Gastroesophageal sphincter (tissue), 3 donors: ENCODE measurements around the gene FANCI.

Experiments
- CTCF ChIP-seq, 4 experiments: fragments of 200-600 bp in 2 of 4; fragments of 450-650 bp in 2 of 4; sonication (generic) in 1 of 4; IDR thresholded peaks; one replicate each; pipeline ENCODE4 v1.5.1; 2017 to 2019; ENCODE audit warnings: antibody characterized with exemption in 4 of 4, mild to moderate bottlenecking in 2 of 4, moderate library complexity in 2 of 4
- EP300 ChIP-seq: sonication (generic); formaldehyde crosslinking; IDR thresholded peaks from one replicate; pipeline ENCODE4 v1.6.1; 2017; ENCODE audit warnings: antibody characterized with exemption, mild to moderate bottlenecking
- POLR2A ChIP-seq, 2 donors: fragments of 450-650 bp; IDR thresholded peaks; one replicate each; pipeline ENCODE4 v1.6.1; 2017; ENCODE audit warnings: antibody characterized with exemption in 2 of 2, mild to moderate bottlenecking in 2 of 2, moderate library complexity in 1 of 2
- POLR2AphosphoS5 ChIP-seq: sonication (generic); formaldehyde crosslinking; IDR thresholded peaks from one replicate; pipeline ENCODE4 v1.6.1; 2017; ENCODE audit warnings: antibody characterized with exemption

GRCh38 chr15:89362203-89363101 is 118.7 kb downstream of the FANCI start:
- TF ChIP-seq CTCF (IDR thresholded peaks at IDR 0.05) (no peak), EP300 (no peak), POLR2A (IDR thresholded peaks at IDR 0.05) (no peak), POLR2AphosphoS5 (no peak)
